ENCODE data around the gene ADAM12.
"Not testable (repeated sequence)": the region's sequence is repeated elsewhere in the genome, so short reads cannot be mapped to it uniquely, and the experiment has no call there.

The ADAM12 gene

GRCh38 chr10:125980521-125981035 lies 407.7 kb downstream of the ADAM12 start:
- no peak for TF ChIP-seq POLR2AphosphoS5 (IDR thresholded peaks at IDR 0.05; ENCODE audit: borderline replicate concordance, low read depth, low read length)
- TF ChIP-seq EZH2 (IDR thresholded peaks at IDR 0.05): no peak
- no peak for TF ChIP-seq FOXP2 (optimal IDR thresholded peaks at IDR 0.05; ENCODE audit: control extremely low read depth, extremely low read length, insufficient read depth)
- Histone ChIP-seq H3K9me3 (ENCODE audit: low read depth, low read length) (no peaks in the 10 kb centered on the region), H3K27ac (no peak overlapping the region), H3K4me3 (no peak overlapping the region), H3K36me3 (ENCODE audit: insufficient read depth, low read length) (no peaks in the 10 kb centered on the region), H3K9ac (ENCODE audit: insufficient read length) (no peak overlapping the region)
- DNase-seq (ENCODE audit: low read depth, low spot score): no peak

- Histone ChIP-seq H3K9ac (ENCODE audit: insufficient read length) (no peak overlapping the region), H3K4me3 (no peak overlapping the region), H3K36me3 (ENCODE audit: insufficient read depth, low read length) (no peaks in the 10 kb centered on the region), H3K27ac (no peak overlapping the region), H3K9me3 (ENCODE audit: low read depth, low read length) (no peaks in the 10 kb centered on the region)
- no peak for TF ChIP-seq FOXP2 (optimal IDR thresholded peaks at IDR 0.05; ENCODE audit: control extremely low read depth, extremely low read length, insufficient read depth)
- no peak for TF ChIP-seq EZH2 (IDR thresholded peaks at IDR 0.05)
- no peak for TF ChIP-seq POLR2AphosphoS5 (IDR thresholded peaks at IDR 0.05; ENCODE audit: borderline replicate concordance, low read depth, low read length)
- DNase-seq (ENCODE audit: low read depth, low spot score): no peak
These were observed 408.3 kb downstream of the ADAM12 start for GRCh38 chr10:125979976-125980375.

DNA sequence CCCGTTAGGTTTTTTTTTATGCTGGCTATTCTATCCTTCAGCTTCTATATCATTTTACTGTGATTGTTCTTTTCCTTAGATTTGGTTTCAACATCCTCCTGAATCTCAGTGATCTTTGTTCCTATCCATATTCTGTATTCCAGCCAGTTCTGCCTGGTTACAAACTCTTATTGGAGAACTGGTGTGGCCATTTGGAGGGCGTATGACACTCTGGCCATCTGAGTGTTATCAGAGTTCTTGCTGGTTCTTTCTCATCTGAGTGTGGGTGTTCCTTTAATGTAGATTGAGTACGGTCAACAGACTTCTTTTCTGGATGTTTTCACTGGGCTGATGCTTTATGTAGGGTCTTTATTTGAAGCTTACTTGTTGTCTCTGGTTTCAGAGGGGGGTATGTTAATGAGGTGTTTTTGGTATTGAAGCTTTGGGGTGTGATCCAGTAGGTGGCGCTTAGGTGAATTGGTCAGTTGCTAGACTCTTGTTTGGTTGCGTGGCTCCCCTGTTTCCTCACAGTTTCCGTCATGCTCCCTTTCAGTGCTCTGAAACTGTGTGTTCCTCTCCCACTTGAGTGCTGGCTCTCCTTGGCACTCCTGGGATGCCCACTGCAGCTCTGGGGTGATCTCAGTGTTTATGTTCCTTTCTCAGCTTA lies 411.2 kb downstream of the ADAM12 start:
- no peaks in the 10 kb centered on the region for H3K9me3 ChIP-seq (ENCODE audit: low read depth, low read length)
- no peak overlapping the region for H3K27ac ChIP-seq
- no peak for TF ChIP-seq EZH2 (IDR thresholded peaks at IDR 0.05)
- no peak for TF ChIP-seq POLR2AphosphoS5 (IDR thresholded peaks at IDR 0.05; ENCODE audit: borderline replicate concordance, low read depth, low read length)
- no peak for TF ChIP-seq FOXP2 (optimal IDR thresholded peaks at IDR 0.05; ENCODE audit: control extremely low read depth, extremely low read length, insufficient read depth)
- no peak overlapping the region for H3K9ac ChIP-seq (ENCODE audit: insufficient read length)
- DNase-seq (ENCODE audit: low read depth, low spot score): no peak
- H3K4me3 ChIP-seq: no peak overlapping the region
- no peaks in the 10 kb centered on the region for H3K36me3 ChIP-seq (ENCODE audit: insufficient read depth, low read length)

DNA sequence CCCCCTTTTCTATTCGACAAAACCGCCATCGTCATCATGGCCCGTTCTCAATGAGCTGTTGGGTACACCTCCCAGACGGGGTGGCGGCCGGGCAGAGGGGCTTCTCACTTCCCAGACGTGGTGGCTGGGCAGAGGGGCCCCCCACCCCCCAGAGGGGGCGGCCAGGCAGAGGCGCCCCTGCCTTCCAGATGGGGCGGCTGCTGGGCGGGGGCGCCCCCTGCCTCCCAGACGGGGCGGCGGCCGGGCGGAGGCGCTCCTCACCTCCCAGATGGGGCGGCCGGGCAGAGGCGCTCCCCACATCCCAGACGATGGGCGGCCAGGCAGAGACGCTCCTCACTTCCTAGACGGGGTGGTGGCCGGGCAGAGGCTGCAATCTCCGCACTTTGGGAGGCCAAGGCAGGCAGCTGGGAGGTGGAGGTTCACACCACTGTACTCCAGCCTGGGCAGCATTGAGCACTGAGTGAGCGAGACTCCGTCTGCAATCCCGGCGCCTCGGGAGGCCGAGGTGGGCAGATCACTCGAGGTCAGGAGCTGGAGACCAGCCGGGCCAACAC lies 418.1 kb downstream of the ADAM12 start:
- not testable (repeated sequence) for DNase-seq (ENCODE audit: low read depth, low spot score); H3K27ac ChIP-seq; H3K9me3 ChIP-seq (ENCODE audit: low read depth, low read length); H3K9ac ChIP-seq (ENCODE audit: insufficient read length); H3K4me3 ChIP-seq; H3K36me3 ChIP-seq (ENCODE audit: insufficient read depth, low read length)

- H3K27ac ChIP-seq: no peak overlapping the region
- no peak overlapping the region for H3K9ac ChIP-seq (ENCODE audit: insufficient read length)
- no peaks in the 10 kb centered on the region for H3K36me3 ChIP-seq (ENCODE audit: insufficient read depth, low read length)
- DNase-seq (ENCODE audit: low read depth, low spot score): no peak
- H3K9me3 ChIP-seq (ENCODE audit: low read depth, low read length): no peaks in the 10 kb centered on the region
- H3K4me3 ChIP-seq: no peak overlapping the region
- no peak for TF ChIP-seq EZH2 (IDR thresholded peaks at IDR 0.05)
- TF ChIP-seq FOXP2 (optimal IDR thresholded peaks at IDR 0.05; ENCODE audit: control extremely low read depth, extremely low read length, insufficient read depth): no peak
- no peak for TF ChIP-seq POLR2AphosphoS5 (IDR thresholded peaks at IDR 0.05; ENCODE audit: borderline replicate concordance, low read depth, low read length)
These were observed 420.7 kb downstream of the ADAM12 start for GRCh38 chr10:125967533-125967932.

DNA sequence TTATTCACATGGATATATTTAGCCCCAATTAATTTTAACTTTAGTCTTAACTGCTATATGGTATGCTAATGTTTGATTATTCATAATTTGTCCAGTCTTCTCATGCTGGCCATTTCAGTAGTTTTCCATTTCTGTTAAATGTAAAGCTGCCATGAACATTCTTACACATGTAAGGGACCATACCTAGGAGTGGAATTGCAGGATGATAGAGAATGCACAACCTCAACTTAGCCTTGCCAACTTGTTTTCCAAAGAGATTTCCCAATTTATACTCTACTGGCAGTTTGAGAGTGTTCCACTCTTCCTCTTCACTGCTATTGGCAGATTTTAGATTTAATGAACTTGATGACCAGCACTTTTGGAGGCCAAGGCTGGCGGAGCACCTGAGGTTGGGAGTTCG lies 423.7 kb downstream of the ADAM12 start:
- Histone ChIP-seq H3K9ac (ENCODE audit: insufficient read length) (no peak overlapping the region), H3K4me3 (no peak overlapping the region), H3K27ac (no peak overlapping the region), H3K36me3 (ENCODE audit: insufficient read depth, low read length) (no peaks in the 10 kb centered on the region), H3K9me3 (ENCODE audit: low read depth, low read length) (no peaks in the 10 kb centered on the region)
- TF ChIP-seq EZH2 (IDR thresholded peaks at IDR 0.05) (no peak), POLR2AphosphoS5 (IDR thresholded peaks at IDR 0.05; ENCODE audit: borderline replicate concordance, low read depth, low read length) (no peak), FOXP2 (optimal IDR thresholded peaks at IDR 0.05; ENCODE audit: control extremely low read depth, extremely low read length, insufficient read depth) (no peak)
- no peak for DNase-seq (ENCODE audit: low read depth, low spot score)

Data from SK-N-MC (cell line).